Nephron progenitor cell (in vitro differentiated cells): Measurements from ENCODE around the gene COL24A1.

Experiments
- DNase-seq: peaks from one replicate; pipeline ENCODE4 v3.0.0; 2021
- H3K27ac Mint-ChIP-seq: 2 replicates; pipeline ENCODE4 v1.8.0; 2021; ENCODE audit warnings: mild to moderate bottlenecking, moderate library complexity, mixed read lengths
- H3K27me3 Mint-ChIP-seq: 2 replicates; pipeline ENCODE4 v1.8.0; 2021; ENCODE audit warnings: mild to moderate bottlenecking, low read depth, mixed read lengths; ENCODE audit not compliant: poor library complexity
- H3K36me3 Mint-ChIP-seq: 2 replicates; pipeline ENCODE4 v1.8.0; 2021; ENCODE audit warnings: low read depth, mixed read lengths
- H3K4me1 Mint-ChIP-seq: 2 replicates; pipeline ENCODE4 v1.8.0; 2021; ENCODE audit warnings: mixed read lengths
- H3K4me3 Mint-ChIP-seq: 2 replicates; pipeline ENCODE4 v1.8.0; 2021; ENCODE audit warnings: mild to moderate bottlenecking, moderate library complexity, mixed read lengths
- H3K9me3 Mint-ChIP-seq: 2 replicates; pipeline ENCODE4 v1.8.0; 2021; ENCODE audit warnings: mild to moderate bottlenecking, moderate library complexity, mixed read lengths
- CTCF ChIP-seq: fragments of 200-600 bp; sonication (generic); IDR thresholded peaks from 2 replicates; pipeline ENCODE4 v1.5.0; 2021; ENCODE audit warnings: antibody characterized with exemption

COL24A1 gene

GRCh38 chr1:86069757-86070145, 86.8 kb downstream of the COL24A1 start:
- Mint-ChIP-seq H3K4me3 (no peak overlapping the region), H3K36me3 (no peaks in the 10 kb centered on the region), H3K9me3 (no peaks in the 10 kb centered on the region)

DNA sequence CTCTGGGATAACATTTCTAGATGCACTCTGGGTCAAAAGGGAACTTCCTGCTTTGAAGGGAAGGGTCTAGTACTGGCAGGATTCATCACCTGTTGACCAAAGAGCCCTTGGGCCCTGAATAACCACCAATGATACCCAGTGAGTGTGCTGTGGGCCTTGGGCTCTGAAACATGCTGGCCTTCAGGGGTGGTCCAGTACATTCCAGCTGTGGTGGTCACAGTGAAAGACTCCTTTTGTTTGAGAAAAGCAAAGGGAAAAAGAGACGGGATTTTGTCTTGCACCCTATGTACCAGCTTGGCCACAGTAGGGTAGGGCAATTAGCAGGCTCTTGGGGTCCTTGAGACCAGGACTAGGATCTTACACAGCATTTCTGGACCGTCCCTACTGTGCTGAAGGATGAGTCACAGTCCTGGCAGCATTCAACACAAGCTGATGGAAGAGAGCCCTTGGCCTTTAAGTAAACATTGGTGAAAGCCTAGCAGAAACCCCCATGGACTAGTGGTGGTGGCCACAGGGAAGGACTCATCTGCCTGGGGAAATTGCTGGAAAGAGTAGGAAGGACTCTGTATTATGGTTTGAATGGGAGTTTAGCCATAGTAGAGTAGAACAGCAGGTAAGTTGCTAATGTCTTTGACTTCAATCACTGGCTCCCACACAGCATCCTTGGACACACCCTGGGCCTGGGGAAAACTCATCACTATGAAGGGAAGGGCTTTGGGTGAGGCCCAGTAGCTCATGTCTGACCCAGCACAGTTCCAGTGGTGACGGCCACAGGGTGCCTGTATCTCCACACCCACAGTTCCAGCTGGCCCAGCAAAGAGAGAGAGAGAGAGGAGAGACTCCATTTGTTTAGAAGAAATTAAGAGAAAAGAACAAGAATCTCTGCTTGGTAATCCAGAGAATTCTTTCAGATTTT, 87.5 kb downstream of the COL24A1 start:
- DNase-seq = no peak
- Mint-ChIP-seq H3K36me3 (no peaks in the 10 kb centered on the region), H3K4me3 (no peak overlapping the region), H3K27me3 (peaks cover 4% of the 10 kb centered on the region), H3K9me3 (no peaks in the 10 kb centered on the region), H3K27ac (peak overlapping the region; percentile 8), H3K4me1 (peaks cover 4% of the 10 kb centered on the region)
- no peak for TF ChIP-seq CTCF

More at GRCh38 chr1:86069757-86070145, 86.8 kb downstream of the COL24A1 start:
- no peak for DNase-seq
- Mint-ChIP-seq H3K4me1 (peaks cover 4% of the 10 kb centered on the region), H3K27ac (no peak overlapping the region), H3K27me3 (peaks cover 4% of the 10 kb centered on the region)
- TF ChIP-seq CTCF = no peak

GRCh38 chr1:86068271-86068721, 88.3 kb downstream of the COL24A1 start:
- H3K27me3 Mint-ChIP-seq = peaks cover 4% of the 10 kb centered on the region
- peaks cover 4% of the 10 kb centered on the region for H3K4me1 Mint-ChIP-seq
- H3K27ac Mint-ChIP-seq = no peak overlapping the region
- no peaks in the 10 kb centered on the region for H3K9me3 Mint-ChIP-seq
- no peak for TF ChIP-seq CTCF
- no peaks in the 10 kb centered on the region for H3K36me3 Mint-ChIP-seq
- H3K4me3 Mint-ChIP-seq = no peak overlapping the region
- DNase-seq = no peak

- H3K9me3 Mint-ChIP-seq = no peaks in the 10 kb centered on the region
- peaks cover 4% of the 10 kb centered on the region for H3K4me1 Mint-ChIP-seq
- H3K27me3 Mint-ChIP-seq = peaks cover 3% of the 10 kb centered on the region
- no peak for DNase-seq
- no peak overlapping the region for H3K27ac Mint-ChIP-seq
- no peak overlapping the region for H3K4me3 Mint-ChIP-seq
- no peaks in the 10 kb centered on the region for H3K36me3 Mint-ChIP-seq
- no peak for TF ChIP-seq CTCF
These were observed 88.9 kb downstream of the COL24A1 start for GRCh38 chr1:86067626-86068025.

GRCh38 chr1:86064899-86065298, 91.7 kb downstream of the COL24A1 start:
- no peak for TF ChIP-seq CTCF
- Mint-ChIP-seq H3K27me3 (no peaks in the 10 kb centered on the region), H3K36me3 (no peaks in the 10 kb centered on the region), H3K9me3 (no peaks in the 10 kb centered on the region), H3K27ac (no peak overlapping the region), H3K4me1 (peaks cover 4% of the 10 kb centered on the region), H3K4me3 (no peak overlapping the region)
- no peak for DNase-seq

- peaks cover 4% of the 10 kb centered on the region for H3K4me1 Mint-ChIP-seq
- no peak overlapping the region for H3K4me3 Mint-ChIP-seq
- no peak for TF ChIP-seq CTCF
- no peaks in the 10 kb centered on the region for H3K36me3 Mint-ChIP-seq
- no peak overlapping the region for H3K27ac Mint-ChIP-seq
- DNase-seq = no peak
- no peaks in the 10 kb centered on the region for H3K9me3 Mint-ChIP-seq
- H3K27me3 Mint-ChIP-seq = no peaks in the 10 kb centered on the region
These were observed 92.9 kb downstream of the COL24A1 start for GRCh38 chr1:86063721-86064120.
